GM23338 (cell line): ENCODE results near the gene TRIM44. TPM values are rescaled to one million over a fixed set of nuclear protein-coding genes. Genes with fewer than 3 reads are reported as not detected.

ENCODE experiments used
- EZH2 ChIP-seq: fragments of 200-600 bp; sonication (generic); IDR thresholded peaks from one replicate; pipeline ENCODE4 v1.8.0; 2017; ENCODE audit warnings: antibody characterized with exemption, mild to moderate bottlenecking, low read depth; ENCODE audit not compliant: unreplicated experiment
- EZH2phosphoT487 ChIP-seq: fragments of 200-600 bp; sonication (generic); IDR thresholded peaks from one replicate; pipeline ENCODE4 v1.8.1; 2018; ENCODE audit warnings: antibody characterized with exemption; ENCODE audit not compliant: unreplicated experiment
- JUNB ChIP-seq: IDR thresholded peaks from one replicate; pipeline ENCODE4 v1.6.1; 2016; ENCODE audit warnings: antibody characterized with exemption; ENCODE audit not compliant: unreplicated experiment
- NANOG ChIP-seq: IDR thresholded peaks from 2 replicates; pipeline ENCODE4 v1.6.1; 2016; ENCODE audit warnings: antibody characterized with exemption, borderline replicate concordance
- ZNF114 ChIP-seq: fragments of 250-450 bp; sonication (Bioruptor Pico); IDR thresholded peaks from 2 replicates; pipeline ENCODE4 v1.5.0; 2020; ENCODE audit warnings: mild to moderate bottlenecking, moderate library complexity
- ZNF331 ChIP-seq: fragments of 250-450 bp; sonication (Bioruptor Pico); IDR thresholded peaks from 2 replicates; pipeline ENCODE4 v1.5.0; 2020; ENCODE audit warnings: low read depth, mild to moderate bottlenecking, moderate library complexity
- polyA plus RNA-seq: library from polyadenylated mRNA; unstranded; fragments of >200 nt; fragmentation: Nextera tagmentation; extraction: Ambion mirVana; gene quantifications from 2 replicates; pipeline ENCODE4 v1.2.1, GENCODE V29; 2016
- total RNA-seq: library from RNA; depleted of rRNA; stranded (reverse); fragments of >200 nt; shearing (Covaris generic); gene quantifications from 2 replicates; pipeline ENCODE4 v1.2.3, GENCODE V29; 2014
- TF ChIP-seq, protein P1 (sequence below): fragments of 250-450 bp; sonication (Bioruptor Pico); IDR thresholded peaks from 2 replicates; pipeline ENCODE4 v1.5.0; 2020; ENCODE audit warnings: mild to moderate bottlenecking, moderate library complexity
- TF ChIP-seq, protein P2 (sequence below), 2 experiments: fragments of 200-600 bp in 1 of 2; sonication (generic) in 1 of 2; conservative IDR thresholded peaks; 2 replicates each; pipeline versions ENCODE4 v1.5.1 to v1.6.1; 2016 to 2017; ENCODE audit warnings: antibody characterized with exemption in 2 of 2, low read depth in 2 of 2, mild to moderate bottlenecking in 2 of 2, moderate library complexity in 1 of 2

The TRIM44 gene
- total and polyA plus RNA-seq, 2 experiments from 2014 or later, result 10.3 to 10.4 TPM

DNA sequence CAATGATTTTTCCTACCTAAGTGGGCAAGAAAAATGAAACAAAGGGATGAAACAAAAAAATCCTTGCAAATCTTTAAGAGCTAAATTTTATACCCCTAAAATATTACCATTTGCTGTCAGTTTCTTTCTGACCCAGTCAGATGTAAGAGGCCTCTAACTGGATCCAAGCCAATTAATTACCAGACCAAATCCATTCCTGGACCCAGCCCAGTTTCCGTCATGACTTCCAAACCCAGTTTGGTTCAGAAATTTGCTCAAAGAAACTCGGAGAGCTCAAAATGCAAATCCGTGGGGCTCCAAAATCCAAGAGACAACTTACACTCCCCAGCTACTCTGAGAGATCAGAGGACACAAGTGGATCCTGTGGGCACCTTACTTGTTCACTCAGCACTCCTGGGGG, 46.8 kb downstream of the TRIM44 start (continued):
- TF ChIP-seq, protein P1, sequence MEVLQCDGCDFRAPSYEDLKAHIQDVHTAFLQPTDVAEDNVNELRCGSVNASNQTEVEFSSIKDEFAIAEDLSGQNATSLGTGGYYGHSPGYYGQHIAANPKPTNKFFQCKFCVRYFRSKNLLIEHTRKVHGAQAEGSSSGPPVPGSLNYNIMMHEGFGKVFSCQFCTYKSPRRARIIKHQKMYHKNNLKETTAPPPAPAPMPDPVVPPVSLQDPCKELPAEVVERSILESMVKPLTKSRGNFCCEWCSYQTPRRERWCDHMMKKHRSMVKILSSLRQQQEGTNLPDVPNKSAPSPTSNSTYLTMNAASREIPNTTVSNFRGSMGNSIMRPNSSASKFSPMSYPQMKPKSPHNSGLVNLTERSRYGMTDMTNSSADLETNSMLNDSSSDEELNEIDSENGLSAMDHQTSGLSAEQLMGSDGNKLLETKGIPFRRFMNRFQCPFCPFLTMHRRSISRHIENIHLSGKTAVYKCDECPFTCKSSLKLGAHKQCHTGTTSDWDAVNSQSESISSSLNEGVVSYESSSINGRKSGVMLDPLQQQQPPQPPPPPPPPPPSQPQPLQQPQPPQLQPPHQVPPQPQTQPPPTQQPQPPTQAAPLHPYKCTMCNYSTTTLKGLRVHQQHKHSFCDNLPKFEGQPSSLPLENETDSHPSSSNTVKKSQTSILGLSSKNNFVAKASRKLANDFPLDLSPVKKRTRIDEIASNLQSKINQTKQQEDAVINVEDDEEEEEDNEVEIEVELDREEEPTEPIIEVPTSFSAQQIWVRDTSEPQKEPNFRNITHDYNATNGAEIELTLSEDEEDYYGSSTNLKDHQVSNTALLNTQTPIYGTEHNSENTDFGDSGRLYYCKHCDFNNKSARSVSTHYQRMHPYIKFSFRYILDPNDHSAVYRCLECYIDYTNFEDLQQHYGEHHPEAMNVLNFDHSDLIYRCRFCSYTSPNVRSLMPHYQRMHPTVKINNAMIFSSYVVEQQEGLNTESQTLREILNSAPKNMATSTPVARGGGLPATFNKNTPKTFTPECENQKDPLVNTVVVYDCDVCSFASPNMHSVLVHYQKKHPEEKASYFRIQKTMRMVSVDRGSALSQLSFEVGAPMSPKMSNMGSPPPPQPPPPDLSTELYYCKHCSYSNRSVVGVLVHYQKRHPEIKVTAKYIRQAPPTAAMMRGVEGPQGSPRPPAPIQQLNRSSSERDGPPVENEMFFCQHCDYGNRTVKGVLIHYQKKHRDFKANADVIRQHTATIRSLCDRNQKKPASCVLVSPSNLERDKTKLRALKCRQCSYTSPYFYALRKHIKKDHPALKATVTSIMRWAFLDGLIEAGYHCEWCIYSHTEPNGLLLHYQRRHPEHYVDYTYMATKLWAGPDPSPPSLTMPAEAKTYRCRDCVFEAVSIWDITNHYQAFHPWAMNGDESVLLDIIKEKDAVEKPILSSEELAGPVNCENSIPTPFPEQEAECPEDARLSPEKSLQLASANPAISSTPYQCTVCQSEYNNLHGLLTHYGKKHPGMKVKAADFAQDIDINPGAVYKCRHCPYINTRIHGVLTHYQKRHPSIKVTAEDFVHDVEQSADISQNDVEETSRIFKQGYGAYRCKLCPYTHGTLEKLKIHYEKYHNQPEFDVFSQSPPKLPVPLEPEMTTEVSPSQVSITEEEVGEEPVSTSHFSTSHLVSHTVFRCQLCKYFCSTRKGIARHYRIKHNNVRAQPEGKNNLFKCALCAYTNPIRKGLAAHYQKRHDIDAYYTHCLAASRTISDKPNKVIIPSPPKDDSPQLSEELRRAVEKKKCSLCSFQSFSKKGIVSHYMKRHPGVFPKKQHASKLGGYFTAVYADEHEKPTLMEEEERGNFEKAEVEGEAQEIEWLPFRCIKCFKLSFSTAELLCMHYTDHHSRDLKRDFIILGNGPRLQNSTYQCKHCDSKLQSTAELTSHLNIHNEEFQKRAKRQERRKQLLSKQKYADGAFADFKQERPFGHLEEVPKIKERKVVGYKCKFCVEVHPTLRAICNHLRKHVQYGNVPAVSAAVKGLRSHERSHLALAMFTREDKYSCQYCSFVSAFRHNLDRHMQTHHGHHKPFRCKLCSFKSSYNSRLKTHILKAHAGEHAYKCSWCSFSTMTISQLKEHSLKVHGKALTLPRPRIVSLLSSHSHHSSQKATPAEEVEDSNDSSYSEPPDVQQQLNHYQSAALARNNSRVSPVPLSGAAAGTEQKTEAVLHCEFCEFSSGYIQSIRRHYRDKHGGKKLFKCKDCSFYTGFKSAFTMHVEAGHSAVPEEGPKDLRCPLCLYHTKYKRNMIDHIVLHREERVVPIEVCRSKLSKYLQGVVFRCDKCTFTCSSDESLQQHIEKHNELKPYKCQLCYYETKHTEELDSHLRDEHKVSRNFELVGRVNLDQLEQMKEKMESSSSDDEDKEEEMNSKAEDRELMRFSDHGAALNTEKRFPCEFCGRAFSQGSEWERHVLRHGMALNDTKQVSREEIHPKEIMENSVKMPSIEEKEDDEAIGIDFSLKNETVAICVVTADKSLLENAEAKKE, result no peak
- no peak for TF ChIP-seq ZNF331
- TF ChIP-seq EZH2, result no peak
- TF ChIP-seq JUNB, result no peak
- no peak for TF ChIP-seq EZH2phosphoT487
- TF ChIP-seq, protein P2, sequence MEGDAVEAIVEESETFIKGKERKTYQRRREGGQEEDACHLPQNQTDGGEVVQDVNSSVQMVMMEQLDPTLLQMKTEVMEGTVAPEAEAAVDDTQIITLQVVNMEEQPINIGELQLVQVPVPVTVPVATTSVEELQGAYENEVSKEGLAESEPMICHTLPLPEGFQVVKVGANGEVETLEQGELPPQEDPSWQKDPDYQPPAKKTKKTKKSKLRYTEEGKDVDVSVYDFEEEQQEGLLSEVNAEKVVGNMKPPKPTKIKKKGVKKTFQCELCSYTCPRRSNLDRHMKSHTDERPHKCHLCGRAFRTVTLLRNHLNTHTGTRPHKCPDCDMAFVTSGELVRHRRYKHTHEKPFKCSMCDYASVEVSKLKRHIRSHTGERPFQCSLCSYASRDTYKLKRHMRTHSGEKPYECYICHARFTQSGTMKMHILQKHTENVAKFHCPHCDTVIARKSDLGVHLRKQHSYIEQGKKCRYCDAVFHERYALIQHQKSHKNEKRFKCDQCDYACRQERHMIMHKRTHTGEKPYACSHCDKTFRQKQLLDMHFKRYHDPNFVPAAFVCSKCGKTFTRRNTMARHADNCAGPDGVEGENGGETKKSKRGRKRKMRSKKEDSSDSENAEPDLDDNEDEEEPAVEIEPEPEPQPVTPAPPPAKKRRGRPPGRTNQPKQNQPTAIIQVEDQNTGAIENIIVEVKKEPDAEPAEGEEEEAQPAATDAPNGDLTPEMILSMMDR (conservative IDR thresholded peaks at IDR 0.05; ENCODE audit: low read depth in 2 of 2), result no peak
- no peak for TF ChIP-seq ZNF114
- TF ChIP-seq NANOG, result no peak
